Ishikawa (cell line): ENCODE measurements around the gene NCBP1.

Source experiments
- CREB1 ChIP-seq: IDR thresholded peaks from 2 replicates; pipeline ENCODE4 v1.6.1; 2012; ENCODE audit warnings: low read depth
- EP300 ChIP-seq: IDR thresholded peaks from 2 replicates; pipeline ENCODE4 v1.6.1; 2012; ENCODE audit warnings: borderline replicate concordance
- MAX ChIP-seq: IDR thresholded peaks from 2 replicates; pipeline ENCODE4 v1.6.1; 2012
- RAD21 ChIP-seq: IDR thresholded peaks from 2 replicates; pipeline ENCODE4 v1.6.1; 2012; ENCODE audit warnings: low read depth
- TAF1 ChIP-seq: IDR thresholded peaks from 2 replicates; pipeline ENCODE4 v1.6.1; 2012; ENCODE audit warnings: low read depth, mild to moderate bottlenecking
- TEAD4 ChIP-seq: IDR thresholded peaks from 2 replicates; pipeline ENCODE4 v1.6.1; 2012
- USF1 ChIP-seq: IDR thresholded peaks from 2 replicates; pipeline ENCODE4 v1.6.1; 2012
- YY1 ChIP-seq: IDR thresholded peaks from 2 replicates; pipeline ENCODE4 v1.6.1; 2012; ENCODE audit warnings: low read depth

- no peak for TF ChIP-seq RAD21
- TF ChIP-seq YY1: no peak
- no peak for TF ChIP-seq USF1
- TF ChIP-seq TAF1: no peak
- TF ChIP-seq TEAD4: no peak
- no peak for TF ChIP-seq MAX
- TF ChIP-seq EP300: no peak
- no peak for TF ChIP-seq CREB1
Measured at GRCh38 chr9:97698865-97699264, 65.2 kb downstream of the NCBP1 start.
